ENCODE data around the gene PTPN13.

Gene PTPN13

DNA sequence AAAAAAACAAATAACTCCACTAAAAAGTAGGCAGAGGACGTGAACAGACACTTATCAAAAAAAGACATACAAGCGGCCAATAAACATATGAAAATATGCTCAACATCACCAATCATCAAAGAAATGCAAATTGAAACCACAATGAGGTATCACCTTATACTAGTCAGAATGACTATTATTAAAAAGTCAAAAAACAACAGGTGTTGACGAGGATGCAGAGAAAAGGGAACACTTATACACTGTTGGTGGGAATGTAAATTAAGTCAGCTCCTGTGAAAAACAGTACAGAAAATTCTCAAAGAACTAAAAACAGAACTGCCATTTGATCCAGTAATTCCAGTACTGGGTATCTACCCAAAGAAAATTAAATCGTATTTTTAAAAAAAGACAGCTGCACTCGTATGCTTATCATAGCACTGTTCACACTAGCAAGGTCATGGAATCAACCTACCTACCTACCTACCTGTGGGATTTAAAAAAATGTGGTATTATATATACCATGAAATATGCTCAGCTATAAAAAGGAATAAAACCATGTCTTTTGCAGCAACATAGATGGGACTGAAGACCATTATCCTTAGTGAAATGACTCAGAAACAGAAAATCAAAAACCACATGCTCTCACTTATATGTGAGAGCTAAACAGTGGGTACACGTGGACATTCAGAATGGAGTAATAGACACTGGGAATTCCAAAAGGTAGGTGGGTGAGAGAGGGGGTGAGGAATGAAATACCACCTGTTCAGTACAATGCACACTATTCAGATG, 24.8 kb upstream of the PTPN13 start:
- TF ChIP-seq TAF1 (IDR thresholded peaks at IDR 0.05; ENCODE audit: borderline replicate concordance, insufficient read depth, low read length) (no peak), SIN3A (IDR thresholded peaks at IDR 0.05; ENCODE audit: borderline replicate concordance, insufficient read depth, low read length) (no peak), POLR2AphosphoS5 (IDR thresholded peaks at IDR 0.05; ENCODE audit: low read depth, low read length) (no peak), FOXP2 (optimal IDR thresholded peaks at IDR 0.05; ENCODE audit: borderline replicate concordance, extremely low read depth, extremely low read length, insufficient read depth) (no peak)
- TF ChIP-seq, protein P1, sequence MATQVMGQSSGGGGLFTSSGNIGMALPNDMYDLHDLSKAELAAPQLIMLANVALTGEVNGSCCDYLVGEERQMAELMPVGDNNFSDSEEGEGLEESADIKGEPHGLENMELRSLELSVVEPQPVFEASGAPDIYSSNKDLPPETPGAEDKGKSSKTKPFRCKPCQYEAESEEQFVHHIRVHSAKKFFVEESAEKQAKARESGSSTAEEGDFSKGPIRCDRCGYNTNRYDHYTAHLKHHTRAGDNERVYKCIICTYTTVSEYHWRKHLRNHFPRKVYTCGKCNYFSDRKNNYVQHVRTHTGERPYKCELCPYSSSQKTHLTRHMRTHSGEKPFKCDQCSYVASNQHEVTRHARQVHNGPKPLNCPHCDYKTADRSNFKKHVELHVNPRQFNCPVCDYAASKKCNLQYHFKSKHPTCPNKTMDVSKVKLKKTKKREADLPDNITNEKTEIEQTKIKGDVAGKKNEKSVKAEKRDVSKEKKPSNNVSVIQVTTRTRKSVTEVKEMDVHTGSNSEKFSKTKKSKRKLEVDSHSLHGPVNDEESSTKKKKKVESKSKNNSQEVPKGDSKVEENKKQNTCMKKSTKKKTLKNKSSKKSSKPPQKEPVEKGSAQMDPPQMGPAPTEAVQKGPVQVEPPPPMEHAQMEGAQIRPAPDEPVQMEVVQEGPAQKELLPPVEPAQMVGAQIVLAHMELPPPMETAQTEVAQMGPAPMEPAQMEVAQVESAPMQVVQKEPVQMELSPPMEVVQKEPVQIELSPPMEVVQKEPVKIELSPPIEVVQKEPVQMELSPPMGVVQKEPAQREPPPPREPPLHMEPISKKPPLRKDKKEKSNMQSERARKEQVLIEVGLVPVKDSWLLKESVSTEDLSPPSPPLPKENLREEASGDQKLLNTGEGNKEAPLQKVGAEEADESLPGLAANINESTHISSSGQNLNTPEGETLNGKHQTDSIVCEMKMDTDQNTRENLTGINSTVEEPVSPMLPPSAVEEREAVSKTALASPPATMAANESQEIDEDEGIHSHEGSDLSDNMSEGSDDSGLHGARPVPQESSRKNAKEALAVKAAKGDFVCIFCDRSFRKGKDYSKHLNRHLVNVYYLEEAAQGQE (IDR thresholded peaks at IDR 0.05; ENCODE audit: insufficient read depth in 1 of 2, low read depth in 2 of 2, low read length in 2 of 2), result no peak

DNA sequence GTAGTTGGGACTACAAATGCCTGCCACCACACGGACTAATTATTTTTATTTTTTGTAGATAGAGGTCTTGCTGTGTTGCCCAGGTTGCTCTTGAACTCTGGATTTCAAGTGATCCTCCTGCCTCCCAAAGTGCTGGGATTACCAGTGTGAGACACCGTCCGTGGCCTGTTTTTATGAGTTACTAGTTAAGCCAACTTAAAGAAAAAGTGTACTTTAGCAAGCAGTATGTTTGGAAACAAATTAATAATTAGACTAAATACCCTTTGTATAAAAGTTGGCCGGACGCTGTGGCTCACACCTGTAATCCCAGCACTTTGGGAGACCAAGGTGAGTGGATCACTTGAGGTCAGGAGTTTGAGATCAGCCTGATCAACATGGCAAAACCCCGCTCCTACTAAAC, 14.2 kb upstream of the PTPN13 start:
- TF ChIP-seq POLR2AphosphoS5 (IDR thresholded peaks at IDR 0.05; ENCODE audit: low read depth, low read length) (no peak), TAF1 (IDR thresholded peaks at IDR 0.05; ENCODE audit: borderline replicate concordance, insufficient read depth, low read length) (no peak), FOXP2 (optimal IDR thresholded peaks at IDR 0.05; ENCODE audit: borderline replicate concordance, extremely low read depth, extremely low read length, insufficient read depth) (no peak), SIN3A (IDR thresholded peaks at IDR 0.05; ENCODE audit: borderline replicate concordance, insufficient read depth, low read length) (no peak)
- TF ChIP-seq, protein P1 (IDR thresholded peaks at IDR 0.05; ENCODE audit: insufficient read depth in 1 of 2, low read depth in 2 of 2, low read length in 2 of 2), result no peak

DNA sequence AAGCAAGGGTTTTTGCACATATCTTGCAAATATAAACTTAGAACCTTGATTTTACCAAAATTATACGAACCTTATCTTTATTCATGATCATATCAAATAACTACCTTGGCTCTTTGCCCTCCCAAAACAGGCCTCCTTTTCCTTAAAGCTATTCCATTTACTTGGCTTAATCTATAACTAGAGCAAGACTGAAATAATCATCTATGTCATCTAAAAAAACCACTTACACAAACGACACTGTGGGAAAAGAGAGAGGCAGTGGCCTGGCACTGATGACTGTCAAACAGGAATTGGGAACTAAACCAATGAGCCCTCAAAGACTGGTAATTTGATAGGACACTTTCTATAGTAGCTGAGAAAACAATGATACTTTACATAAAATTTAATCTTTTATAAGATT, 11.7 kb upstream of the PTPN13 start:
- TF ChIP-seq POLR2AphosphoS5 (IDR thresholded peaks at IDR 0.05; ENCODE audit: low read depth, low read length) (no peak), SIN3A (IDR thresholded peaks at IDR 0.05; ENCODE audit: borderline replicate concordance, insufficient read depth, low read length) (no peak), TAF1 (IDR thresholded peaks at IDR 0.05; ENCODE audit: borderline replicate concordance, insufficient read depth, low read length) (no peak), FOXP2 (optimal IDR thresholded peaks at IDR 0.05; ENCODE audit: borderline replicate concordance, extremely low read depth, extremely low read length, insufficient read depth) (no peak)
- TF ChIP-seq, protein P1 (IDR thresholded peaks at IDR 0.05; ENCODE audit: insufficient read depth in 1 of 2, low read depth in 2 of 2, low read length in 2 of 2), result no peak

DNA sequence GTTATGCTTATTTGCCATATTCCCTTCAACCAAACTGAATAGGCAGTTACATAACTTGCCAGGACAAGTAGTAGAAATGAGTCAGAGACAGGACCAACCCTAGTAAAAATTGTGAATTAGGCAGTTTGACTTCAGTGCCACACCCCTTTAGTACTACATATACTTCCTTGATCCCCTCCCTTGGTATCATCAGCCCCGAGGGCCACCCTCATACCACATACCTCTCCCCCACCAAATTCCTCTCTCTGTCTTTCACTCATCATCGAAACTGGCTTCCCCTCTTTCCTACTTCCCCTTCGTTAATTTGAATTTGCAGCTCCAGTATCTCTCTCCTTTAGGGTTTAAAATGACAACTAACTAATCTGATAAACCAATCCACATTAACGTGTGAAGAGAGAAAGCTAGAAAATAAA, 7.9 kb upstream of the PTPN13 start:
- TF ChIP-seq, protein P1 (IDR thresholded peaks at IDR 0.05; ENCODE audit: insufficient read depth in 1 of 2, low read depth in 2 of 2, low read length in 2 of 2), result no peak
- TF ChIP-seq TAF1 (IDR thresholded peaks at IDR 0.05; ENCODE audit: borderline replicate concordance, insufficient read depth, low read length) (no peak), FOXP2 (optimal IDR thresholded peaks at IDR 0.05; ENCODE audit: borderline replicate concordance, extremely low read depth, extremely low read length, insufficient read depth) (no peak), SIN3A (IDR thresholded peaks at IDR 0.05; ENCODE audit: borderline replicate concordance, insufficient read depth, low read length) (no peak), POLR2AphosphoS5 (IDR thresholded peaks at IDR 0.05; ENCODE audit: low read depth, low read length) (no peak)
